Medulla oblongata (tissue), 1 donor: ENCODE measurements around the gene SCYGR5.
"Not testable (repeated sequence)": the region's sequence is repeated elsewhere in the genome, so short reads cannot be mapped to it uniquely, and the experiment has no call there.

ENCODE experiments used
- DNase-seq: peaks from one replicate; pipeline ENCODE4 v3.0.0-alpha.2; 2015; ENCODE audit errors: extremely low spot score

SCYGR5 gene

GRCh38 chr2:227666631-227667170, at the start of gene SCYGR5:
SCYGR5 (plus strand) TSS chr2:227666804; CDS start chr2:227666804, 0 bp downstream.
- not testable (repeated sequence) for DNase-seq

- no peak for DNase-seq
Measured at GRCh38 chr2:227617316-227618230, 49.0 kb upstream of the SCYGR5 start, which contains the start of gene SCYGR4. SCYGR4 (plus strand) TSS chr2:227617498; CDS start chr2:227617498, 0 bp downstream.

GRCh38 chr2:227623226-227623625, 43.4 kb upstream of the SCYGR5 start:
- no peak for DNase-seq

GRCh38 chr2:227625420-227625819, 41.2 kb upstream of the SCYGR5 start:
- DNase-seq = no peak

GRCh38 chr2:227626580-227627151, 39.9 kb upstream of the SCYGR5 start:
- DNase-seq = no peak

GRCh38 chr2:227627769-227628168, 38.8 kb upstream of the SCYGR5 start:
- DNase-seq = no peak

GRCh38 chr2:227629435-227629834, 37.2 kb upstream of the SCYGR5 start:
- no peak for DNase-seq

GRCh38 chr2:227630322-227630721, 36.3 kb upstream of the SCYGR5 start:
- DNase-seq = no peak

- no peak for DNase-seq
Measured at GRCh38 chr2:227632827-227633226, 33.8 kb upstream of the SCYGR5 start.

- DNase-seq = no peak
Measured at GRCh38 chr2:227634201-227634600, 32.4 kb upstream of the SCYGR5 start.

GRCh38 chr2:227642656-227643055, 23.9 kb upstream of the SCYGR5 start:
- no peak for DNase-seq

- no peak for DNase-seq
Measured at GRCh38 chr2:227643990-227644551, 22.5 kb upstream of the SCYGR5 start.

- DNase-seq = no peak
Measured at GRCh38 chr2:227653419-227653818, 13.2 kb upstream of the SCYGR5 start.

- DNase-seq = no peak
Measured at GRCh38 chr2:227654426-227654825, 12.2 kb upstream of the SCYGR5 start.

GRCh38 chr2:227655454-227655853, 11.2 kb upstream of the SCYGR5 start:
- no peak for DNase-seq

GRCh38 chr2:227657199-227657845, 9.3 kb upstream of the SCYGR5 start:
- DNase-seq = no peak

- no peak for DNase-seq
Measured at GRCh38 chr2:227661025-227661649, 5.5 kb upstream of the SCYGR5 start.

- no peak for DNase-seq
Measured at GRCh38 chr2:227661827-227662226, 4.8 kb upstream of the SCYGR5 start.

- no peak for DNase-seq
Measured at GRCh38 chr2:227665189-227665940, 1.2 kb upstream of the SCYGR5 start.

- no peak for DNase-seq
Measured at GRCh38 chr2:227671170-227671905, 4.7 kb downstream of the SCYGR5 start.
